T follicular helper cell (primary cell): ENCODE measurements around the gene RAB30.

Source experiments
- DNase-seq: peaks from one replicate; pipeline ENCODE4 v3.0.0-alpha.2; 2020; ENCODE audit warnings: low read depth

The RAB30 gene

DNA sequence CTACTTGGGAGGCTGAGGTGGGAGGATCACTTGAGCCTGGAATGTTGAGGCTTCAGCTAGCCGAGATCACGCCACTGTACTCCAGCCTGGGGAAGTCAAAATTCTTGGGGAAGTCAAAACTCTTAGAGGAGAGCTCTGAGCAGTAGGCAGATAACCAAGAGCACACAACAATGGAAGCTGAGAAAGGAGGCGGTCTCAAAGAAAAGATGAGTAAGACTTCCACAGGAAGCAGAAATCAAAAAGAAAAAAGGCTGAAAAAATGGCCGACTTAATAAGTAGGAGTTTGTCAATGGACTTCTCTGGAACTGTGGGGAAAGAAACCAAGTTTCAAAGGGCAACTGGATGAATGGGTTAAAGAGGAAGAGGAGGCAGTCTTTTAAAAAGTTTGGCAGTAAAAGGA lies 32.1 kb downstream of the RAB30 start:
- DNase-seq, result no peak

DNA sequence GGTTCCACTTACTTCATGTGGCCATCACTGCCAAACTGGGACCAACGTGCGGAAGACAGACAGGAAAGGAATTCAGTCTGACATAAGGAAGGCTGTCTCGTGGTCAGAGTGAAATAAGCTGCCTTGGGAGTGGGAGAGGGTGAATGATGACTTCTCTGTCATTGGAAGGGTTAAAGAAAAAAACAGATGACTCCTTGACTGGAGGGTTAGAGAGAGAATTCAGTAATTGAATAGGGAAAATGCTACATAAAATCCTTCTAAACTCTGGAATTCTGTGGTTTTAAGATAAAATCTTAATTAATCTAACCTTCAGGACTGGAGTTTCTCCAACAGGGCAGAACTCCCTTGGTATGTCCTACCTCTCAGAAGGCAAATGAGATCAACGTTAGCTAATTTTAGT lies 33.8 kb downstream of the RAB30 start:
- no peak for DNase-seq

DNA sequence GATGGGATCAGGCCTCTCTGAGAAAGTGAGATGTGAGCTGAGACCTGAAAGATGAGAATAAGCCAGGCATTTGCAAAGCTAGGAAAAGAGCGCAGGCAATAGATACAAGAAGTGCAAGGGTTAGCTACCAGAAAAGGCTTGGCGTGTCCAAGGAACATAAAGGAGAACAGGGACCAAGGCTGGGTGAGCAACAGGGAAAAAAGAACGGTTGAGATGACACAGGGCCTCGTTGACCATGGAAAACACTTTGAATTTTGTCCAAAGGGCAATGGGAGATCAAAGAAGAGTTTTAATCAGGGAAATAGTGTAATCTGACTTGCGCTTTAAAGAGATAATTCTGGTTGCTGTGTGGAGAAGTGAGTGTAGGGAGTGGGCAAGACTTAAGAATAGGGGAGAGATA lies 35.0 kb downstream of the RAB30 start:
- no peak for DNase-seq

DNA sequence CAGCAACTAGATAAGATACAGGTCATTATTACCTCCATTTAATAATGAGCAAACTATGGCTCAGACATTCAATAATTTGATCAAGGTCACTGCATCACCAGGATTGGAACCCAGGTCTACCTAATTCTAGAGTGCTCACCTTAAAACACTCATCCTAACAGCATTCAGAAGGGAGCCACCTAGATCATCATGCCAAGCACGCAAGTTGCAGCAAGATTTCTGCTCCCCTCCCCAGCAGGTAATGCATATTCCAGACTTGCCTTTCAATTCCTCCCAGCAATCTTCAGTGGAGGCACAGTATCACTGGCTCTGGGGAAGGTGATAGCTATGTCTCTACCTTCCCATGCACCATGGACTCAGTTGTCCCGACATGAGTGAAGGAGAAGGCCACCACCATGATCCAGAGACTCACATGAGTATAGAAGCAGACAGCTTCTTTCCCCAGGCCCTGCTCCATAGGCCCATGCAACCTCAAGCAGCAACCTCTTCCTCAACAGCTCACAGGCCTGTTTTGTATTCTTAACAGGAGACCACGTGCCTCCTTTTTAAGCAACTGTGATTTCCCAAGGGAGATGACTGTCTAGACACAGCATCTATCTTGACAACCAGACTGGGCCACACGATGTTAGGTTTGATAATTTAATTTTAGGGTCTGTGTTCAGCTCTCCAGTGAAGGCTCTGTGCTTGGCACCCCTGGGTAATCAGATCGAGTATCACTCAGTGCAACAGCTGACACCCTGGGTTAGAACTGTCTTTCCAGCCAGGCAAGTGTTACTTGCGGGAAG lies 36.4 kb downstream of the RAB30 start:
- no peak for DNase-seq

DNA sequence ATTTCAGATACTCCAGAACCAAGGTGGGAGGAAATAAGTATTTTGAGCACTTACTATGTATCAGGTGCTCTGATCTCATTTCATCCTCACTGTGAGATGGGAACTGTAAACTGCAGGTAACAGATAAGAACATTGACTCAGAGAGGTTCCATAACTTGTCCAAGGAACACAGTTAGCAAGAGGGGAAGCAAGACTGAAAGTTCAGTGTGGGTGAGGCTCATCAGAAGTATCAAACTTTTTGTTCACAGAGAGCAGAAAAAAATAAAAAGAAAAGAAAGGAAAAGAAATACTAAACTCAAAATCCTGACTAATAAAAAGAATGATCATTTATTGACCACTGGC lies 37.1 kb downstream of the RAB30 start:
- DNase-seq, result no peak

DNA sequence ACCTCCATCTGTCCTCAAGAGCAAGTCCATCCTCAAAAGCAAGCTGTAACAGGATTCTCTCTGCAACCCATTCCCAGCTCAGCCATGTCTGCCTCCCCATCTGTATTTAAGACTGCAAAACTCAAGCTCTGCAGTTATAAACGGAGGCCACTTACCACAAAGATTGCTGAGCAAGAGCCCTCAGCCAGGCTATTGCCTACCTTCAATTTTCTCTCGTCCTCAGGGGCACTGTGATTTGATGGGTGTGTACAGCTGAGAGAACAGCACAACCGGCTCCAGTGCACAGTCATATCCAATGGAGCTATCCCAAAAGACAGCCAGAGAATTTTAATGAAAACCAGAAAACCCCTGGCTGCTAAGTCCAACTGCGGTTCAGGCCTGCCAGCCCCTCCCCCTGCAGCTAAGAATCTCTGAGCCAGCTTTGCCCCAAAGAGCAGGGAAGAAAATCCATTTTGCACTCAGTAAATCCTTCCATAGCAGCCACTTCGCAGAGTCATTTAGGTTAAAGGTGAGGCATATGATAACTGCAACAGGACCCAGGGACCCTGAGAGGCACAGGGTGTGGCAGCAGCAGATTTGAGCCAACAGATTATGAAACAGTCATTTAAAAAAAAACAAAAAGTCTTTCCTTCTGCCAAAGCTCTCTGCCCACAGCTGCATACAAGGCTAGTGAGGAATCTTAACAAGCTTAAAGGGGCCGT lies 37.6 kb downstream of the RAB30 start:
- no peak for DNase-seq

DNA sequence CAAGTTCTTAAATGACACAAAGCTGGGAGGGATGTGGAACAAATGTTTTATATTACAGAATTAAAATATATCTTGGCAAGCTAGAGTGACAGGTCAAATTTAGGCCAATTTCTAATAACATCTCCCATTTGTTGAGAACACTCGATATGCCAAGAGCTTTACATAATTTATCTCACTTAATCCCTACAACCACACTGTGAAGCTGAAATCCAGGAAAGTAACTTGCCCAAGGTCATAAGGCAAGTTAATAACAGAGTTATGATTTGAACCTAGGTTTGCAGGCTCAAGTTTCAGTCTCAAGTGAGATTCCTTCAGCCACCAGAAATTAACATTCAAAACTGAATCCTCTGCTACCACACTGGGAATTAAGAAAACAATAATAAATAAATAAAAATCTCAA lies 38.3 kb downstream of the RAB30 start:
- DNase-seq, result no peak

DNA sequence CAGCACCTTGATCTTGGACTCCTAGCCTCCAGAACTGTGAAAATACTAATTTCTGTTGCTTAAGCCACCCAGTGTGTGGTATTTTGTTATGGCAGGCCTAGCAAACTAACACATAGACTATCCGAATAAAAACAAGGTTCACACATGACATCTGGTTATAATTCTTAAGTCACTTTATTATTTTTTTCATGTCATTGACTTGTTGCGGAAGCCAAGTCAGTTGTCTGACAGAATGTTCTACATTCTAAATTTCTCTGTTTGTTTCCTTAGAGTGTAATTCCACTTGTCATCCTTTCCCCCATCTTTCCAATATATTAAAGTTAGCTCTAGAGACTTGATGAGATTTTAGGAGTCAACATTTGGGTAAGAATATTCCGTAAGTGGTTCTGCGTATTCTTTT lies 40.6 kb downstream of the RAB30 start:
- no peak for DNase-seq

DNA sequence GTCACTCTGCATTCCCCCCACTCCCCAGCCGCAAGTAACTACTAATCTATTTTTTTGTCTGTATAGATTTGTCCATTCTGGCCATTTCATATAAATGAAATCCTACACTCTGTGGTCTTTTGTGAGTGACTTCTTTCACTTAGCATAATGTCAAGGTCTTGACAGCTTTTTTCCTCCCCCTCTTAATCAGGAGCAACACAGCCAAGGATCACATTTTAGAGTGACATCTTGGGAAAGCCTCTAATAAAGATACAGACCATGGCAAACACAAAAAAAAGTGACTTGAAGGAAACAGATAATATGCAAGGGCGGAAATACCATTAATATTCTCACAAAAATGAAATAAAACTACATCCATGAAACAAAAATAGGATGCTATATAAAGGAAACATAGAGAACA lies 43.9 kb downstream of the RAB30 start:
- no peak for DNase-seq

DNA sequence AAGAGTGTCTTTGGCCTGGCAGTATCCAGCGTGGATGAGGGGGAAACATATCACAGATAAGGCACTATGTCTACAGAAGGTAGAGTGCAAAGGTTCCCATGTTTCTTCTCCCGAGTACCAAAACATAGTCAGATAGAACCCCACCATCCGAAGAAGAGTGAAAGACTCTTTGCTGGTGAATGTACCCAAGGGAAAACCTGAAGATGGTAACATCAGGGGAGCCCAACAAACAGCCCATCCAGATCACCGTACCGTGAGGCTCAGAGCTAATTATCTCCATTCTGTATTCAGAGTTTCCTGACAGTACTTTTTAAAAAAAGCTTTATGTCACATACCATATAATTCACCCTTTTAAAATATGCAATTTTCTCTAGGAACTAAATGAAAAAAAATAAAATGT lies 44.4 kb downstream of the RAB30 start:
- DNase-seq, result no peak

DNA sequence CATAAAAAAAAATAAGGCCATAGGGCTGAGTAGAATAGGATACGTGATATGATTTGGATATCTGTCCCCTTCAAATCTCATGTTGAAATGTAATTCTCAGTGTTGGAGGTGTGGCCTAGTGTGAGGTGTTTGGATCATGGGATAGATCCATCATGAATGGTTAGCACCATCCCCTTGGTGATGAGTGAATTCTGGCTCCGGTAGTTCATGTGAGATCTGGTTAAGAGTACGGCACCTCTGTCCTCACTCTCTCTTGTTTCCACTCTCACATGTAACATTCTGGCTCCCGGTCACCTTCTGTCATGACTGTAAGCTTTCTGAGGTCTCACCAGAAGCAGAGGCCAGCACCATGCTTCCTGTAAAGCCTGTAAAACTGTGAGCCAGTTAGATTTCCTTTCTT lies 45.5 kb downstream of the RAB30 start:
- no peak for DNase-seq

DNA sequence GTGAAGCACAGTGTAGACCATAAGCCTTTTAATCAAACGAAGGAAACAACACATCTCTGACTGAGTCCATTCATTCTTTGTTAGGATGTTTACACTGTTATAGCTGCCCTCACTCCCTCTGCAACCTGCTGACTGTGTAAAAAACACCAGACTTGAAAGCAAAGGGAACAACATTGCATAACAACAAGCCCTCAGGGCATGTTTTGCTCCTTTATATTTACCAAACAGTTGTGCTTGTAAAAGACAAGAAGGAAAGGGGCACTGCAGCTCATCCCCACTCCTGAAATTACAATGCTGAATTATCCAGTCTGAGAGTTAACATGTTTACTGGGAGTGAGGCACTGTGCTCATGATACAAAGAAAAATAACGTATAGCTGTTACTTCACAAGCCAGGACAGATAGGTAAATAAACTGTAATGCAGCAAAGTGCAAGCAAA lies 46.4 kb downstream of the RAB30 start:
- no peak for DNase-seq

DNA sequence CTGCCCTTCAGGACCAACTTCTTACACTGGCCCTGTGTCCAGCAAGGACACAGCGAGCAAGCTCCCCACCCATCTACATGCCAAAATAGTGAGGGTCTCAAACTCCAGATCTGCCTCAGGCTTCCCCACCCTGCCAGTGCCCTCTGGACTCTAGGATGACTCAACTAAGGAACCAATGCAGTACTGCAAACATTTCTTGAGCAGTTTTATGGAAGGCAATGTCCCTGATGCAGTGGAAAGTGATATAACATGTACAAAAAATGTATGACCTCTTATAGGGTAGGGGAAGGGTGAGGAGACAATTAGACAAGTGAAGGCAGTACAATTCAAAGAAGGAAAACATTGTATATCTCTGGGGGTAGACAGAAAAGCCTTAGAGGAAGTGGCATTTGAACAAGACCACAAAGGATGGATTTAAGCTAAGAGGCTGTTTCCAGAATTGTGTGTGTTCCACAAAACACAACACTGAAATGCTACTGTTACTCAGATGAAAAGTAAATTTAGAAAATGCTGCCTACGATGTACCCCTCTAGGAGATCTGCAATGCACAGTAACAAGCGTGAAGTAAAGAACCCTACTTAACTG lies 47.3 kb downstream of the RAB30 start:
- DNase-seq, result no peak

DNA sequence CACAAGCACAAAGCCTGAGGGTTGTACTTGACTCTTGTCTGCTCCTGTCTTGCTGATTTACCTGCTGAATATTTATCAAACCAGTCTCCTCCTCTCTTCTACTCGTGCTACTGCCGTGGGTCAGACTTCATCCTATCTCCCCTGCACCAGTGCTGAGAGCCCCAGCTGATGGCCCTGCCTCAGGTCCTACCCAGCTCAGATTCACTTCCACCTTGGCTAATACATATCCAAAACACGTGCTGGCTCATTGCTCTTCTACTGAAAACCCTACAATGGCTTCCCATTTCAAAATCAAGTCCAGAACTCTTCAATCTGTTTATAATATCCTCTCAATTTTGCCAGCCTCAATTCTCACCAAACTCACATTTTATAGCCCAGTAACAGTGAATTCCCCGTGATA lies 48.3 kb downstream of the RAB30 start:
- DNase-seq, result no peak

DNA sequence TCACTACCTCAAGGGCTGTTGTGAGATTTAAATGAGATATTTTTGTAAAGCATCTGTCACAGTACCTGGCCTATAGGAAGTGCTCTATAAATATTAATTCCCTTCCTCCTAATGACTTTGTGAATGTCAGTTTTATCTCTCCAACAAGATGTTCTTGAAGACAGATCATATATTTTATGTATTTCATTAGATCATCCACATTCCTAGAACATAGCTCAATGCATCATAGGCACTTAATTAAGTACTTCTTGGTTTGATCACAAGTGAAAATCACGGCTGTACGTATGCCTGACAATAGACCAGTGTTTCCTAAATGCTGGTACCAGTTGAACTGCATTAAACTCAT lies 49.9 kb downstream of the RAB30 start:
- DNase-seq, result no peak

DNA sequence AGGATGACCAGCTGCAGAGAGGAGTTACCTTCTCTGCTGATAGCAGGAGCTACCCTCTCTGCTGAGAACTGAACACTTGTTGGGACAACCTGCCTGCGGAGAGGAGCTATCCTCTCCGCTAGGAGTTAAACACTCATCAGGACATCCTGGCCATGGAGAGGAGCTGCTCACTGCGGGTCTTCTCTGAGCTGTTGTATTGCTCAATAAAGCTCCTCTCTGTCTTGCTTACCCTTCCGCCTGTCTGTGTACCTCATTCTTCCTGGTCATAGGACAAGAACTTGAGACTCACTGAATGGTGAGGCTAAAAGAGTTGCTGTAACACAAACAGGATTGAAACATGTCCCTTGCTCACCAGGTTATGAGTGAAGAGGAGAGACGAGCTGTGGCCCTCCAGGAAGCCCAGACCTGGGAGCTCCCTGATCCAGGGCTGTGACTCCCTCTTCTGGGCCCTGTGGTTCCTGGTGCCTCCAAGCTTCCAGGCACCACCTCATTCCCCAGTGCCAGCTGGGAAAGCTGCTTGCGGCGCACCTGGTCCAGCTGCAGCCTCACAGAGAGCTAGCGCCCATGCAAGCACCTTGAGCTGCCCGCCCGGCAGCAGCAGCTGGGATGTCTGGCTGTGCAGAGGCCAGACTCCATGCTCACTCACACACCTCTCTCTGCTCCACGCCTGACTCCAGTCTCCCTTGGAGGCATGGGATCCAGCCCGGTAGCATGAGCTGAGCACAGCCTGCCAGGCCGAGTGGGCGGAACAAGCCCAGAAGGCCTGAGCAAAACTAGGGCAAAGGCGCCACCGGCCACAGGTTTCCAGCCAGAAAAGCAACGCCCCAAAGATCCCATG lies 50.5 kb downstream of the RAB30 start:
- DNase-seq, result no peak

DNA sequence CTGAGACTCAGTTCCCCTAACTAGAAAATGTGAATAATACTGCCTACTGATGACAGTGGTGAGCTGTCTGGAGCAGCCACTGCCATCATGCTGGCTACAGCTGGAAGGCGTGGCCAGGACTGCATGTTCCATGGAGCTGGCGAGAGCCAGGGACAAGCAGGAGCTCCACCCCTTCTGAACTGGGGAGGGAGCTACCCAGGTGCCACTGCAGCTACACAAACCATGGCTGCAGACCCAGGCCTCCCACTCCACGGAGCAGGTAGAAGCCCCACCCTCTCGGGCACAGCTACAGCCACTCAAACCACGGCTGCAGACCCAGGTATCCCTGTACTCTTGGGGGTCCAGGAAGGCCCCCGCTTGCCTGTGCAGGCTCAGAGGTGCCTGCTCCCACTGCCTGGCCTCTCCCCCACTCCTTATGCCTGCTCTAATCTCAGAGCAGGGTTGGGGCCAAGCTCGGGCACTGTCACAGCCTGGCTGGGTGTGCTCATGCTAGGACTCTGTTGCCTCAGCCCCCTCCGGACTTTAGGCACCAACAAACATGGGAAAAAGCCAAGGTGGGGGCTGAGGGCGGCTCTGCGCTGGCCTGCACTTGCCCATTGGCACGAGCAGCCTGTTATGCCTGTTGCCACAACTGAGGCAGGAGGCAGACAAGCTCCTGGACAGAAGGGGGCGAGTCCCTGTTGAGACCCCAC lies 51.7 kb downstream of the RAB30 start:
- no peak for DNase-seq

DNA sequence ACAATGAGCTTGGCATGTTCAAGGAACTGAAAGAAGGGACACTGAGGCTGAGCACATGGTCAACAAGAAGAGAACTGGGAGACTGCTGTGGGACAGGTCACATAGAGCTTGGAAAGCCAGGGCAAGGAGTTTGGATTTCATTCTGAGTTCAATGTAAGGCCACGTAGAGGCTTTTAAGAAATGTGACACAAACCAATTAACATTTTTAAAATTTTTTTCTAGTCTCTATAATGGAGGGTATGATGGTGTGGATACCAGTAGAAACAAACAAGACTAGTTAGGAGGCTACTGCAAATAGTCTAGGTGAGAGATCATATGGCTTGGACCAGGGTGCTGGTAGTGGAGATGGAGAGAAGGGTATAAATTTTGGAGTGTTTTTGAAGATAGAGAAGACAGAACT lies 56.7 kb downstream of the RAB30 start:
- no peak for DNase-seq

DNA sequence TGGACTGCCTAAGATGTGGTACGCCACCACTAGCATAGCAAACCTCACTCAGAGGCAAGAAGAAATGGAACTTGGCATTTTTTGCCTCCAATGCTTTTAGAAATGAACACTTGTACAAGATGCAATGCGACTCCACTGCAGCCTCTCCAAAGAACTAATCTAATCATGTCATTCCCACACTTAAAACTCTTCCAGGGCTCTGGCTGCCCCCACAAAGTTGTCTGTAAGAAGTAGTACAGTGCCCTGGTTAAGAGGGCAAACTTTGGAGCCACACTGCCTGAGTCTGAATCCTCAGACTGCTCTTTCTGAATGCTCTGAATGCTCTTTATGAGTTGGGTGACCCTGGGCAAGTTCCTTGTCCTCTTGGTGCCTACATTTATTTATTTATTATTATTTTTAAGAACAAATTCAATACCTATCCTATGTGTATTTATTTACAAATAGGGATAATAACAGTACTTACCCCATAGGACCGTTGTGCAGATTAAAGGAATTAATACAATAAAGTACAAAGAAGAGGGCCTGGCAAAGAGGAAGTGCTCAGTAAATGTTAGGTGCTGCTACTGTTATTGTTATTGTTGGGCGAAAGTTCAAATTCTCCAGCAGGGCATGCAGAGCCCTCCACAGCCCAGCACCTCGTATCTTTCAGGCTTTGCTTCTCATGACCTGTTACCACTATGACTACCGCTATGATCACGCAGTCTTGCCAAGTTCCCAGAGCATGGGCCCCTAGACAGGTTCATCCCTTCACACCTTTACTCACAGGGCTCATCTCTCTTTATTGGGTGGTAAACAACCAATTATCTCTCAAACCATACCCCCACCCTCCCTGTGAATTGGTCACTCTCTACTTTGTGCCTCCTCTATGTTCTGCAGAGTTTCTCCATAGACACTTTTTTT lies 59.3 kb downstream of the RAB30 start:
- DNase-seq, result no peak

DNA sequence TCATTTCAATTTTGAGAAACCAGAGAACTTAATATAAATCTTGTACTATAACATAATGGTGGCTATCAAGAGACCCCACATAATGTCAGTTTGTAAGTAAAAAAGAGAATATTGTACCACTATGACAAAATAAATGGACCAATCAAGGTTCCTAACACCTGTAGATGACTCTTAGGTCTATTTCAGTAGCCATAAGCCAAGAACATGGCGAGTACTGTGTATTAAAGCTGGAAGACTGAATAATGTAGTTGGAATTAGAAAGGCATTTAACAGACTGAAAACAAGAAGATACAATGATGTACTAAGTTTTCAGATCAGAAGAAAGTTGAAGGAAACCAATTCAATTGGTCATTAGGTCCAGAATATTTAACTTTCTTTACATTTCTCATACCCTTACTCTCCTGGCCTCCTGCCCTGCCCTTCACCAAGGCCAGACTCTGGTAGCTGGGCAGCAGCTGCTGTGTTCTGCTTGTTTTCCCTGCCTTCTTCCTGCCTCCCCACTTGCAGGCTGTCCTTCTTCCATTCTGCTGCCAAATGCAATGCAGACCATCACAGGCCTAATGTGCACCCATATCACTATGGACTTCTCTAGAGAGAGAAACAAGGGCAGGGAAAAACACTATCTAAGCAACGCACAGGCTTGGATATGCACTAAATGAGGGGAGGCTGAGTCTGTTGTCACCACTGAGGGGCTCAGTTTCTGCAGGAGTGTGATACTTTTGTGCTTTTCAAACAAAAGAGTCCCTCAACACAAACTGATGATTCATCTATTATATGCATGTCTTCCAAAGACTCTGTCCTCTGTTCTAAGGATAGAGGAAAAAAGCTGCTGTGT lies 60.1 kb downstream of the RAB30 start:
- DNase-seq, result no peak
